ENCODE data around the gene ESR2.

Gene ESR2

GRCh38 chr14:64225151-64225757, 68.9 kb downstream of the ESR2 start:
- Histone ChIP-seq H3K79me2 (ENCODE audit: control insufficient read depth, low read length) (peaks cover 50% of the 10 kb centered on the region), H3K27me3 (ENCODE audit: control insufficient read depth, low read length) (no peaks in the 10 kb centered on the region), H3K27ac (ENCODE audit: low read depth, low read length) (no peak overlapping the region), H4K20me1 (ENCODE audit: control insufficient read depth, insufficient read depth, low read depth, low read length) (no peaks in the 10 kb centered on the region), H3K9me3 (ENCODE audit: control insufficient read depth, insufficient read depth, low read length) (no peaks in the 10 kb centered on the region), H3F3A (ENCODE audit: control insufficient read depth, insufficient read depth) (peaks cover 11% of the 10 kb centered on the region; the same call in 1 of the 2 replicates), H3K4me2 (ENCODE audit: low read length) (no peak overlapping the region), H3K4me1 (ENCODE audit: control insufficient read depth, low read length) (peaks cover 23% of the 10 kb centered on the region), H3K4me3 (ENCODE audit: low read length) (no peak overlapping the region), H3K9me2 (replicated peaks; ENCODE audit: control insufficient read depth, low read length) (no peaks in the 10 kb centered on the region), H3K36me3 (ENCODE audit: control insufficient read depth, low read length) (peaks cover 91% of the 10 kb centered on the region)
- TF ChIP-seq EZH2phosphoT487 (IDR thresholded peaks at IDR 0.05; ENCODE audit: borderline replicate concordance, low read length) (no peak), CTCF (IDR thresholded peaks at IDR 0.05; ENCODE audit: low read depth, low read length, poor library complexity, severe bottlenecking) (no peak)

GRCh38 chr14:64221391-64222003, 72.7 kb downstream of the ESR2 start:
- Histone ChIP-seq H3K79me2 (ENCODE audit: control insufficient read depth, low read length) (peaks cover 33% of the 10 kb centered on the region), H3K27me3 (ENCODE audit: control insufficient read depth, low read length) (no peaks in the 10 kb centered on the region), H3K36me3 (ENCODE audit: control insufficient read depth, low read length) (peaks cover 94% of the 10 kb centered on the region), H3K27ac (ENCODE audit: low read depth, low read length) (peak overlapping the region; percentile 19; the same call in 1 of the 2 replicates), H3K9me2 (replicated peaks; ENCODE audit: control insufficient read depth, low read length) (no peaks in the 10 kb centered on the region), H3F3A (ENCODE audit: control insufficient read depth, insufficient read depth) (peaks cover 27% of the 10 kb centered on the region), H3K4me2 (ENCODE audit: low read length) (no peak overlapping the region), H3K9me3 (ENCODE audit: control insufficient read depth, insufficient read depth, low read length) (no peaks in the 10 kb centered on the region), H3K4me1 (ENCODE audit: control insufficient read depth, low read length) (peaks cover 44% of the 10 kb centered on the region), H4K20me1 (ENCODE audit: control insufficient read depth, insufficient read depth, low read depth, low read length) (no peaks in the 10 kb centered on the region), H3K4me3 (ENCODE audit: low read length) (no peak overlapping the region)
- no peak for TF ChIP-seq EZH2phosphoT487 (IDR thresholded peaks at IDR 0.05; ENCODE audit: borderline replicate concordance, low read length)
- TF ChIP-seq CTCF (IDR thresholded peaks at IDR 0.05; ENCODE audit: low read depth, low read length, poor library complexity, severe bottlenecking), result no peak

GRCh38 chr14:64220466-64220865, 73.7 kb downstream of the ESR2 start:
- Histone ChIP-seq H3K4me3 (ENCODE audit: low read length) (no peak overlapping the region), H3F3A (ENCODE audit: control insufficient read depth, insufficient read depth) (peaks cover 25% of the 10 kb centered on the region), H3K4me2 (ENCODE audit: low read length) (no peak overlapping the region), H3K9me3 (ENCODE audit: control insufficient read depth, insufficient read depth, low read length) (no peaks in the 10 kb centered on the region), H3K4me1 (ENCODE audit: control insufficient read depth, low read length) (peaks cover 54% of the 10 kb centered on the region), H3K27ac (ENCODE audit: low read depth, low read length) (peak overlapping the region; percentile 90; the same call in 1 of the 2 replicates), H3K79me2 (ENCODE audit: control insufficient read depth, low read length) (peaks cover 37% of the 10 kb centered on the region), H3K27me3 (ENCODE audit: control insufficient read depth, low read length) (no peaks in the 10 kb centered on the region), H3K36me3 (ENCODE audit: control insufficient read depth, low read length) (peaks cover 95% of the 10 kb centered on the region), H4K20me1 (ENCODE audit: control insufficient read depth, insufficient read depth, low read depth, low read length) (no peaks in the 10 kb centered on the region), H3K9me2 (replicated peaks; ENCODE audit: control insufficient read depth, low read length) (no peaks in the 10 kb centered on the region)
- no peak for TF ChIP-seq EZH2phosphoT487 (IDR thresholded peaks at IDR 0.05; ENCODE audit: borderline replicate concordance, low read length)
- TF ChIP-seq CTCF (IDR thresholded peaks at IDR 0.05; ENCODE audit: low read depth, low read length, poor library complexity, severe bottlenecking), result no peak

All from DOHH2 (cell line).